Activated CD4-positive, alpha-beta T cell treated with anti-CD3 and anti-CD28 coated beads, Interleukin-2, amount 50 U/mL, for 24 hours (primary cell): ENCODE results near the gene PTPRN2.

Experiments used
- DNase-seq, 2 donors: peaks; one replicate each; pipeline ENCODE4 v3.0.0-alpha.2; 2020; ENCODE audit warnings: low read depth in 1 of 2, low spot score in 1 of 2

Gene PTPRN2

DNA sequence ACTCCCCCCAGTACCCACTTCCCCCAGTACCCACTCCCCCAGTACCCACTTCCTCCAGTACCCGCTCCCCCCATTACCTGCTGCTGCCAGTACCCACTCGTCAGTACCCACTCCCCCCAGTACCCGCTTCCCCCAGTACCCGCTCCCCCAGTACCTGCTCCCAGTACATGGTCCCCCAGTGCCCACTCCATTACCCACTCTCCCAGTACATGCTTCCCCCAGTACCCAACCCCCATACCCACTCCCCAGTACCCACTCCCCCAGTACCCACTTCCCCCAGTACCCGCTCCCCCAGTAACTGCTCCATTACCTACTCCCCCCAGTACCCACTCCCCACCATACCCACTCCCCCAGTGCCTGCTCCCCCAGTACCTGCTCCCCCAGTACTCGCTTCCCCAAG lies 700.2 kb downstream of the PTPRN2 start:
- DNase-seq: no peak

DNA sequence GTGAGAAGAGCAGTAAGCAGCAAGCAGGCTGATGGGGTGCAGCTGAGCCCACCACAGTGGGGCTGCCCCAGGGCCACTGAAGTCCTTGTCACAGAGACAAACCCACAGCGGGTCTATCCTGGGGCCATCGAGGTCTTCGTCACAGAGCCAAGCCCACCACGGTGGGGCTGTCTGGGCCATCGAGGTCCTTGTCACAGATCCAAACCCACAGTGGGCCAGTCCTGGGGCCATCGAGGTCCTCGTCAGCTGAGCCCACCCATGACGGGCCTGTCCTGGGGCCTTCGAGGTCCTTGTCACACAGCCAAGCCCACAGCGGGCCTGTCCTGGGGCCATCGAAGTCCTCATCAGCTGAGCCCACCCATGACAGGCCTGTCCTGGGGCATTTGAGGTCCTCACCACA lies 700.9 kb downstream of the PTPRN2 start:
- no peak for DNase-seq

- no peak for DNase-seq
These were observed 701.4 kb downstream of the PTPRN2 start for GRCh38 chr7:157886266-157886665.

DNA sequence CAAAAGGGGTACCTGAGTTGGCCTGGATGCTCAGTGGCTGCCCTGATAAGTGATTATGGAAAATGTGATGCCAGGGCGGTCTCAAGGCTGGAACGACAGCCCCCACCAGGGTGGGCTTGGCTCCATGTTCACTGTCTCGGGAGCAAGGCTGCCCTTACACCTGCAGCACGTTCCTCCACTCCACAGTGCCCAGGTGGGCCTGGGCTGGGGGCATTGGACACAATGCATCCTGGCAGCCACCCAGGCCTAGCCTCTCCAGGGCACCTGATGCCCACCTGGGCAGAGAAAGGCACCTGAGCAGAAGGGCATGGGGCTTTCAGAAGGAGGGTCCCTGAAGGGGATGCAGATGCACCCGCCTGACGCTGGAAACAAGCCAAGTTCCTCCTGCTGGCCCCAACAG lies 702.5 kb downstream of the PTPRN2 start:
- DNase-seq: no peak

GRCh38 chr7:157884461-157885062 lies 703.1 kb downstream of the PTPRN2 start:
- no peak for DNase-seq

GRCh38 chr7:157881048-157881771 lies 706.4 kb downstream of the PTPRN2 start:
- no peak for DNase-seq

DNA sequence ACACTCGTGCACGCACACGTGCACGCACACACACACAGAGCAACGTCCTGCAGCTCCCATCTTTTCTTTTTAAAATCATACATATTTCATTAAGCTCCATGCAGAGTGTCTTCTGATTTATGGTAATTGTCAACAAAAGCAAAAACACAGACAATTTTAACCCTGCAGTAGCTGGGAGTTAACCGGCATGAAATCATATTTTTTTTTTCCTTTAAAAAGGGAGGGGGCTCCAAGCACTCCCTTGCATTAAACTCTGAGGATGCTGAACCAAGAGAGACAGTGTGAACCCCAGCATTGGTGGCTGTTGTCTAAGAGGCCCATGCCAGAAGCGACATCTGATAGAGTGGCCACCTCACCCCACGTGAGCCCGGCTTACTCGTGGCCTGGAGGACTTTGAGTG lies 708.2 kb downstream of the PTPRN2 start:
- no peak for DNase-seq

- DNase-seq: no peak
These were observed 710.1 kb downstream of the PTPRN2 start for GRCh38 chr7:157877298-157878090.

DNA sequence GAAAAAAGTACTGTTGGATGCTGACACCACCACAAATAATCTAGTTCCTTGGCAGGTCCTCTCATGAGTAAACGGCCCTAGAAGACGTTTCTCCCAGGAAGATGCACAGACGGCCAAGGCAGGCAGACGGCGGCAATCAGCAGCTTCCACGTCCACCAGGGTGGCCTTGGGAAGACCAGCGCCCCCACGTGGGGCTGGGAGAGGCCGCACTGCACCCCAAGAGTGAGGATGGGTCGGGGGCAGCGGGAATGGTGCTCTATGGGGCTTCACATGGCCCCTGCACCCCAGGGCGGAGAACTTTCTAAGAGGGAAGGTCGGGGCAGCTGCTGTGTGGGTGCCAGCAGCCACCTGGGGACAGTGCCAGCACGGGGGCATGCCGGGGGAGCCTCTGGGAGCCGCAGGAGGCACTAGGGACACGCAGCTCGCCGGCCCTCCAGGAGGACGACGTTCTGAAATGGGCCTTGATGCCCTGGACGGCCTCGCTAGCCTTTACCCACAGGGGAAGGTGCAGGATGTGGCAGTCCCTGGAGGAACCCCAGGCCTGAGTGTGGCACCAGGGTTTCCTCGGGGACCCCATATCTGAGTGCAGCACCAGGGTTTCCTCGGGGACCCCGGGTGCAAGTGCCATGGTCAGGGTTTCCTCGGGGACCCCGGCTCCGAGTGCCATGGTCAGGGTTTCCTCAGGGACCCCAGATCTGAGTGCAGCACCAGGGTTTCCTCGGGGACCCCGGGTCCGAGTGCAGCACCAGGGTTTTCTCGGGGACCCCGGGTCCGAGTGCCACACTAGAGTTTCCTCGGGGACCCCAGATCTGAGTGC lies 710.9 kb downstream of the PTPRN2 start:
- no peak for DNase-seq

- DNase-seq: peak; percentile 21 to 36
These were observed 712.1 kb downstream of the PTPRN2 start for GRCh38 chr7:157875230-157876179.

DNA sequence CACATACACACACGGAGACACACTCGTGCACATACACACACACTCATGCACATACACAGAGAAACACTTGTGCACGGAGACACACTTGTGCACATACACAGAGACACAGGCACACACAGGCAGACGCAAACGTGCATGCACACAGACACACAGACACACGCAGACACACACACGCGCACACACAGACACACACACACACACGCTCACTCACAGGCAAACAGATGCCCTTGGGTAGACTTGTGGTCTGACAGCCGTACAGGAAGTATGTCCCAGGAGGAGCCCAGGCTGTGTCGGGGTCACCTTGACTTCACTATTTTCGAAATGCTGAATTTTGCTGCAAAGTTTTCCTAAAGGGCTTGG lies 712.8 kb downstream of the PTPRN2 start:
- no peak for DNase-seq

GRCh38 chr7:157874208-157874816 lies 713.3 kb downstream of the PTPRN2 start:
- no peak for DNase-seq

DNA sequence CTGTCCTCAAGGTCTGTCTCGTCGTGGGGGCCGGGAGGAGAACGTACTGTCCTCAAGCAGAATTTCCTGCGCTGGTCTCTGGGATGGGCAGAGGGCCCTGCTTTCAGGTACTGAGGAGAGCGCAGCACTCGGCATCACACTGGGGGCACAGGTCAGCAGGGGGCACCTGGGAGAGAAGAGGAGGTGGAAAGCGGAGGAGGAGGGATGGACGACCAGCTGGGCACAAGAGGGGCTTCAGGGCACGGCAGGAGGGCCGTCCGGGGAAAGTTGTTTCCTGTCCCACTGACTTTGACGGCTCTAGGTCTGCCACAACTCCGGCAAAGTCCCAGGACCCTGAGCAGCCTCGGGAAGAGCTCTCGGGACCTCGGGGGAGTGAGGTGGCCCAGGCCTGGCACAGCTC lies 714.0 kb downstream of the PTPRN2 start:
- DNase-seq: no peak

GRCh38 chr7:157873181-157873580 lies 714.4 kb downstream of the PTPRN2 start:
- DNase-seq: no peak

DNA sequence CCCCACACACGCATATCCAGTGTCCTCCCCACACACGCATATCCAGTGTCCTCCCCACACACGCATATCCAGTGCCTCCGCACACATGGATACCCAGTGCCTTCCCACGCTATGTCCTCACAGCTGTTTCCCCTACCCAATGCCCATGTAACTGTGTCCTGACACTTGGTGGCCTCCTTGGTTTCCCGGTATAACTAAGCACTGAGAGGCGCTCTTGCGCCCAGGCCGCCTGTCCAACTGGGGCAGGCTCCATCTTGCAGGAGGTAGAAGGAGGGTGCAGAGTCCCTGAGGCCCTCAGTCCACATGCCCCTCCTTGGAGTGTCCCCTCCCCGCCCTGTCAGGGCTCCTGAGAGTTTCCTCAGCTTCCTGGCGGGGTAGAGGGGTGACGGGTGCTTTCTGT lies 715.2 kb downstream of the PTPRN2 start:
- no peak for DNase-seq

DNA sequence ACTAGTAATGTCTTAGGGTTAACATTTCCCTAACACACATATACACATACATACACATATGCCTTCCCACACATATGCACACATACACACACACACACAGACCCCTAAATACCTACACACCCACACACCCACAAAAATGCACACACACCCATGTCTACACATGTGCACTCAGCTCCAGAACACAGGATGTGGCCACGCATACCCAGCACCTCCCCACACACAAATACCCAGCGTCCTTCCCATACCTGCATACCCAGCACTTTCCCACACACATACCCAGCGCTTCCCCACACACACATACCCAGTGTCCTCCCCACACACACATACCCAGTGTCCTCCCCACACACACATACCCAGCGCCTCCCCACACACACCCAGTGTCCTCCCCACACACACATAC lies 715.9 kb downstream of the PTPRN2 start:
- DNase-seq: no peak

DNA sequence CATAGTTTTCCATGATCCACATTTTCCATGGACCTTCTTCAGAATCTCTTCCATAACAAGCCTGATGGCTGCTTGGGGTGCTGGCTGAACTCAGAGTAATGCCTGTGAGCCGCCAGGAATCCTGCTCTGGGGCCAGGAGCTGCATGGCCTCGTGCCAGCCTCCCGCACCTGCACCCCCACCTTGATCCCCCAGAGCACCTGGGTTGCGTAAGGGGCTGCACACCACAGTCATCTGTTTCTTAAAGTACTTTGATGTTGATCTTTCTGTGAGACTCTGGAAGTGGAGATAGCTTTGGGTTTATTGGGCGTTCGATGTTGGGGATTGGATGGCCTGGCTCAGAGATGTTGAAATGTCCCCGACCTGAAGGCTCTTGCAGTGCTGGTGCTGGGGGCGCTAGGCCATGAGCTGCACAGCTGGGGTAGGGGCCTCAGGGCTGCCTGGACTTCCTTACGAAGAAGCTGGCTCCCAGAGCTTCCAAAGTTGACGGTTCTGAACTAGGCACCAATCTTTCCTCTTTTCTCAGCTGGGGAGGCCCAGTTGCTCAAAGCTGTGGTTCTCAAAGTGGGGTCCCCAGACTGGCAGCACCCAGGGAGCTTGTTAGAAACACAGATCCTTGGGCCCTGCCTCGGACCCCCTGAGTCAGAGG lies 716.9 kb downstream of the PTPRN2 start:
- no peak for DNase-seq

GRCh38 chr7:157869793-157870192 lies 717.8 kb downstream of the PTPRN2 start:
- no peak for DNase-seq

DNA sequence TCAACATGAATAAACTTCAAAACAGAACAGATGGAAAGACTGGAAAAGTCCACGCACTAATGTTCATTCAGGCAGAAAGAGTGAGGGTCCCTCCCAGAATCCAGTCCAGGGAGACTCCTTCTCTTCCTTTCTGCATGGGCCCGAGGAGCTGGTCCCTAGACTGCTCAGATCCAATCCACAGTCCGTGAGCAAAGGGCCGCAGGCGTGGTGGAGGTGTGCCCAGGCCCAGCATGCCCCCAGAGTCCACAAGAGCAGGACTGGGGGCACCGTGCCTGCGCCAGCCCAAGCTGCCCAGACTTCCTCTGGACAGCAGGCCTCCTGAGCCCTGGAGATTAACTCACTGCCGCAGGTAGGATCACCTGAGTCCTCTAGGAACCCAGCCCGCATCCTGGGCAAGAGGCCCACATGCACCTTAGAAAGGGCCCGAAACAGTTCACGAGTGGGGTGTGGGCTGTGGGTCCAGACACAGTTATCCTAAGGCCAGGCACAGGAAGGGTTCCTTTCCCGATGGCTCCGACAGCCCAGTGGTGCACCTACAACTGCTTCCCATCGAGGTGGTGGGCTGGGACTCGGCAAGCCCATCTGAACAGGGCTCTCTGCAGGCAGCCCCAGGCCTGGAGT lies 719.8 kb downstream of the PTPRN2 start:
- DNase-seq: no peak
